CD4-positive, alpha-beta T cell treated with Interleukin-21 for 1 hour (primary cell): ENCODE results near the gene SH2B2.

Source experiments
- DNase-seq: peaks from one replicate; pipeline ENCODE4 v3.0.0-alpha.2; 2020

The SH2B2 gene

GRCh38 chr7:102286237-102287110, at the start of gene SH2B2:
TSS of gene SH2B2 (plus strand) at chr7:102286868. CDS start at chr7:102300551, 13,683 bp downstream.
- peak; percentile 62 for DNase-seq

GRCh38 chr7:102239206-102239820, 47.4 kb upstream of the SH2B2 start:
- DNase-seq = no peak

GRCh38 chr7:102241431-102241830, 45.2 kb upstream of the SH2B2 start:
- no peak for DNase-seq

GRCh38 chr7:102244601-102245000, 42.1 kb upstream of the SH2B2 start:
- DNase-seq = no peak

GRCh38 chr7:102248081-102248455, 38.6 kb upstream of the SH2B2 start:
- no peak for DNase-seq

GRCh38 chr7:102248456-102249395, 37.9 kb upstream of the SH2B2 start:
- DNase-seq = no peak

GRCh38 chr7:102251531-102252365, 34.9 kb upstream of the SH2B2 start:
- no peak for DNase-seq

- no peak for DNase-seq
These were observed 34.2 kb upstream of the SH2B2 start for GRCh38 chr7:102252366-102252982.

GRCh38 chr7:102253066-102253972, 33.3 kb upstream of the SH2B2 start:
- DNase-seq = no peak

GRCh38 chr7:102253973-102254370, 32.7 kb upstream of the SH2B2 start:
- no peak for DNase-seq

GRCh38 chr7:102254521-102254920, 32.1 kb upstream of the SH2B2 start:
- no peak for DNase-seq

GRCh38 chr7:102255501-102255900, 31.2 kb upstream of the SH2B2 start:
- DNase-seq = no peak

GRCh38 chr7:102255916-102256315, 30.8 kb upstream of the SH2B2 start:
- DNase-seq = no peak

GRCh38 chr7:102258073-102258748, 28.5 kb upstream of the SH2B2 start:
- DNase-seq = no peak

GRCh38 chr7:102258749-102259107, 27.9 kb upstream of the SH2B2 start:
- DNase-seq = no peak

GRCh38 chr7:102260856-102261255, 25.8 kb upstream of the SH2B2 start:
- no peak for DNase-seq

- DNase-seq = no peak
These were observed 25.2 kb upstream of the SH2B2 start for GRCh38 chr7:102261451-102261850.

GRCh38 chr7:102262546-102262945, 24.1 kb upstream of the SH2B2 start:
- no peak for DNase-seq

- DNase-seq = no peak
These were observed 22.2 kb upstream of the SH2B2 start for GRCh38 chr7:102264367-102264891.

- no peak for DNase-seq
These were observed 20.1 kb upstream of the SH2B2 start for GRCh38 chr7:102266541-102266940.
